ENCODE results near the gene CWF19L1. TPM values are rescaled to one million over a fixed set of nuclear protein-coding genes. Genes with fewer than 3 reads are reported as not detected.

Gene CWF19L1
- total and polyA plus RNA-seq, 2 of the 13 experiments (the other 11 are each of a cell fraction or from before 2014, with no cell fraction given) = 13.6 to 42.1 TPM

GRCh38 chr10:100185364-100186252, 81.8 kb downstream of the CWF19L1 start, which contains the start of gene ERLIN1 (continued):
- TF ChIP-seq PITX1 (CRISPR knock-in tag; IDR thresholded peaks at IDR 0.05) (no peak; the same call in 1 of the 2 replicates), MEIS1 (CRISPR knock-in tag; IDR thresholded peaks at IDR 0.05; ENCODE audit: borderline replicate concordance) (peak; percentile 63; the same call in 1 of the 2 replicates), ZBTB8A (CRISPR knock-in tag; IDR thresholded peaks at IDR 0.05; ENCODE audit: borderline replicate concordance, low read depth) (no peak), ARID5B (CRISPR knock-in tag; IDR thresholded peaks at IDR 0.05) (peak; percentile 68), ZNF891 (CRISPR knock-in tag; IDR thresholded peaks at IDR 0.05) (0 out of 2 replicates have a peak, but pooled peaks have one; percentile 67), SKIL (CRISPR knock-in tag; IDR thresholded peaks at IDR 0.05; ENCODE audit: borderline replicate concordance) (peak; percentile 65; the same call in 1 of the 2 replicates), PTBP1 (IDR thresholded peaks at IDR 0.05; ENCODE audit: low read depth, low read length, poor library complexity, severe bottlenecking) (no peak), NR1H2 (CRISPR knock-in tag; IDR thresholded peaks at IDR 0.05; ENCODE audit: borderline replicate concordance, low read depth) (peak; percentile 81; the same call in 1 of the 2 replicates), CEBPB (IDR thresholded peaks at IDR 0.05; ENCODE audit: borderline replicate concordance, low read depth, low read length) (no peak), ZFY (CRISPR knock-in tag; IDR thresholded peaks at IDR 0.05) (peak; percentile 88), IKZF4 (CRISPR knock-in tag; IDR thresholded peaks at IDR 0.05; ENCODE audit: borderline replicate concordance, low read depth, not compliant biosample characterization) (peak; percentile 92), CREB1 (IDR thresholded peaks at IDR 0.05) (peak; percentile 64; the same call in 1 of the 2 replicates), CREB1 (CRISPR knock-in tag; IDR thresholded peaks at IDR 0.05) (no peak), ZNF563 (CRISPR knock-in tag; IDR thresholded peaks at IDR 0.05) (peak; percentile 91), EZH2 (conservative IDR thresholded peaks at IDR 0.05; ENCODE audit: low read depth, low read length) (no peak), SALL2 (CRISPR knock-in tag; IDR thresholded peaks at IDR 0.05) (peak; percentile 98; the same call in 1 of the 2 replicates), CREBL2 (CRISPR knock-in tag; IDR thresholded peaks at IDR 0.05; ENCODE audit: borderline replicate concordance) (peak; percentile 85; the same call in 1 of the 2 replicates), ZNF441 (CRISPR knock-in tag; IDR thresholded peaks at IDR 0.05; ENCODE audit: borderline replicate concordance) (peak; percentile 76; the same call in 1 of the 2 replicates), ZNF329 (CRISPR knock-in tag; IDR thresholded peaks at IDR 0.05; ENCODE audit: low read depth) (0 out of 2 replicates have a peak, but pooled peaks have one; percentile 63), GTF3A (CRISPR knock-in tag; conservative IDR thresholded peaks at IDR 0.05) (peak; percentile 87; the same call in 1 of the 2 replicates), ESRRA (CRISPR knock-in tag; IDR thresholded peaks at IDR 0.05; ENCODE audit: low read depth) (peak; percentile 38; the same call in 1 of the 2 replicates), ZNF761 (CRISPR knock-in tag; conservative IDR thresholded peaks at IDR 0.05) (peak; percentile 86), ZNF572 (CRISPR knock-in tag; IDR thresholded peaks at IDR 0.05) (peak; percentile 77; the same call in 1 of the 2 replicates)

Data from HepG2 (cell line).